Tibial artery (tissue), 4 donors: Measurements from ENCODE around the gene SAMD14.

ENCODE experiments used
- DNase-seq, 2 donors: peaks; one replicate each; pipeline ENCODE4 v3.0.0-alpha.2; 2019
- H3K27ac ChIP-seq, 2 donors: fragments of 200-600 bp; sonication (generic) in 1 of 2; 1 replicate in 1 of 2; 2 replicates in 1 of 2; pipeline ENCODE4 v1.5.1; 2018 to 2019; ENCODE audit warnings: mild to moderate bottlenecking in 1 of 2
- H3K27me3 ChIP-seq, 2 donors: fragments of 200-600 bp; sonication (generic) in 1 of 2; one replicate each; pipeline versions ENCODE4 v1.5.1 to v1.6.0; 2016 to 2019
- H3K36me3 ChIP-seq, 3 donors: fragments of 200-600 bp; sonication (generic) in 2 of 3; one replicate each; pipeline ENCODE4 v1.5.1; 2016 to 2019; ENCODE audit warnings: mild to moderate bottlenecking in 2 of 3
- H3K4me1 ChIP-seq, 4 donors: fragments of 200-600 bp; sonication (generic) in 2 of 4; 1 replicate in 3 of 4; 2 replicates in 1 of 4; pipeline ENCODE4 v1.5.1; 2016 to 2019
- H3K4me3 ChIP-seq, 2 donors: fragments of 200-600 bp; sonication (generic) in 1 of 2; 1 replicate in 1 of 2; 2 replicates in 1 of 2; pipeline ENCODE4 v1.5.1; 2018 to 2019; ENCODE audit warnings: mild to moderate bottlenecking in 2 of 2
- H3K9me3 ChIP-seq, 3 donors: fragments of 200-600 bp; sonication (generic) in 1 of 3; one replicate each; pipeline ENCODE4 v1.5.1; 2016 to 2019
- CTCF ChIP-seq, 2 experiments: fragments of 200-600 bp in 1 of 2; fragments of 450-650 bp in 1 of 2; IDR thresholded peaks; one replicate each; pipeline ENCODE4 v1.5.1; 2017 to 2019; ENCODE audit warnings: antibody characterized with exemption in 2 of 2, mild to moderate bottlenecking in 1 of 2, moderate library complexity in 1 of 2
- intact Hi-C: fragments of 100-400 bp; cut with DNase I; formaldehyde crosslinking; loops from one replicate; pipeline ENCODE4 v1.15.0; 2023; ENCODE audit warnings: low total_unique reads

Gene SAMD14

GRCh38 chr17:50099003-50099402 lies 31.0 kb downstream of the SAMD14 start:
- Histone ChIP-seq H3K36me3 (peaks cover 19 to 61% (median 35%) of the 10 kb centered on the region in 3 donors), H3K4me3 (no peak overlapping the region), H3K27me3 (no peaks in the 10 kb centered on the region), H3K9me3 (no peaks in the 10 kb centered on the region), H3K4me1 (peaks cover 0 to 71% (median 55%) of the 10 kb centered on the region in 4 donors), H3K27ac (peak overlapping the region; percentile 19 to 96)
- no peak for DNase-seq
- intact Hi-C loops, result loop anchor here (5.0 kb wide), 1 partner anchor 98 kb away; no protein-coding TSS in a partner anchor
- no peak for TF ChIP-seq CTCF (IDR thresholded peaks at IDR 0.05)

- intact Hi-C loops, result loop anchor here (5.0 kb wide), 1 partner anchor 99 kb away; no protein-coding TSS in a partner anchor
- no peak for TF ChIP-seq CTCF (IDR thresholded peaks at IDR 0.05)
- Histone ChIP-seq H3K27me3 (no peaks in the 10 kb centered on the region), H3K9me3 (no peaks in the 10 kb centered on the region), H3K36me3 (peaks cover 19 to 57% (median 31%) of the 10 kb centered on the region in 3 donors), H3K4me1 (peaks cover 0 to 71% (median 56%) of the 10 kb centered on the region in 4 donors), H3K4me3 (no peak overlapping the region), H3K27ac (peak overlapping the region in 1 of 2 donors; percentile 96)
- DNase-seq, result no peak
Observed at GRCh38 chr17:50098583-50098982, 31.4 kb downstream of the SAMD14 start.

- TF ChIP-seq CTCF (IDR thresholded peaks at IDR 0.05), result no peak
- intact Hi-C loops, result loop anchor here (5.0 kb wide), 1 partner anchor 99 kb away; no protein-coding TSS in a partner anchor
- no peaks in the 10 kb centered on the region for H3K27me3 ChIP-seq
- no peaks in the 10 kb centered on the region for H3K9me3 ChIP-seq
- peaks cover 19 to 51% (median 28%) of the 10 kb centered on the region in 3 donors for H3K36me3 ChIP-seq
- peak overlapping the region in 1 of 2 donors; percentile 96 for H3K27ac ChIP-seq
- H3K4me1 ChIP-seq, result peaks cover 0 to 67% (median 54%) of the 10 kb centered on the region in 4 donors
- H3K4me3 ChIP-seq, result no peak overlapping the region
- no peak for DNase-seq
Observed at GRCh38 chr17:50097926-50098325, 32.0 kb downstream of the SAMD14 start.

GRCh38 chr17:50097455-50097854 lies 32.5 kb downstream of the SAMD14 start:
- no peak for TF ChIP-seq CTCF (IDR thresholded peaks at IDR 0.05)
- no peak overlapping the region for H3K4me3 ChIP-seq
- peaks cover 0 to 62% (median 49%) of the 10 kb centered on the region in 4 donors for H3K4me1 ChIP-seq
- DNase-seq, result no peak
- H3K27ac ChIP-seq, result peak overlapping the region; percentile 87 to 96
- H3K27me3 ChIP-seq, result no peaks in the 10 kb centered on the region
- intact Hi-C loops, result loop anchor here (5.0 kb wide), 1 partner anchor 100 kb away; no protein-coding TSS in a partner anchor
- H3K36me3 ChIP-seq, result peaks cover 19 to 49% (median 28%) of the 10 kb centered on the region in 3 donors
- H3K9me3 ChIP-seq, result no peaks in the 10 kb centered on the region

- H3K4me3 ChIP-seq, result peak overlapping the region; percentile 77 to 89
- no peak for TF ChIP-seq CTCF (IDR thresholded peaks at IDR 0.05)
- intact Hi-C loops, result loop anchor here (5.0 kb wide), 1 partner anchor 101 kb away; no protein-coding TSS in a partner anchor
- peaks cover 19 to 46% (median 28%) of the 10 kb centered on the region in 3 donors for H3K36me3 ChIP-seq
- DNase-seq, result no peak
- H3K27ac ChIP-seq, result peak overlapping the region; percentile 87 to 96
- H3K4me1 ChIP-seq, result peaks cover 0 to 55% (median 42%) of the 10 kb centered on the region in 4 donors
- H3K9me3 ChIP-seq, result no peaks in the 10 kb centered on the region
- no peaks in the 10 kb centered on the region for H3K27me3 ChIP-seq
Observed at GRCh38 chr17:50096758-50097157, 33.2 kb downstream of the SAMD14 start.
